Midbrain (tissue), 1 donor: Measurements from ENCODE around the gene SLIT1.

Experiments
- DNase-seq: peaks from one replicate; lab custom pipeline; 2025; lab: John Stamatoyannopoulos, UW

Gene SLIT1

GRCh38 chr10:97063271-97063982, 122.3 kb downstream of the SLIT1 start:
- DNase-seq = no peak

GRCh38 chr10:97062456-97062855, 123.3 kb downstream of the SLIT1 start:
- DNase-seq = no peak

- DNase-seq = no peak
Measured at GRCh38 chr10:97062046-97062445, 123.7 kb downstream of the SLIT1 start.

- DNase-seq = no peak
Measured at GRCh38 chr10:97061423-97061822, 124.3 kb downstream of the SLIT1 start.

- DNase-seq = no peak
Measured at GRCh38 chr10:97060441-97061084, 125.2 kb downstream of the SLIT1 start.

- no peak for DNase-seq
Measured at GRCh38 chr10:97059872-97060205, 125.9 kb downstream of the SLIT1 start.

GRCh38 chr10:97059006-97059871, 126.5 kb downstream of the SLIT1 start:
- peak; percentile 28 for DNase-seq

- DNase-seq = no peak
Measured at GRCh38 chr10:97058521-97058920, 127.2 kb downstream of the SLIT1 start.

GRCh38 chr10:97057491-97058235, 128.1 kb downstream of the SLIT1 start:
- no peak for DNase-seq

- DNase-seq = no peak
Measured at GRCh38 chr10:97056003-97056630, 129.6 kb downstream of the SLIT1 start.

- no peak for DNase-seq
Measured at GRCh38 chr10:97053276-97053675, 132.5 kb downstream of the SLIT1 start.

GRCh38 chr10:97050956-97051496, 134.7 kb downstream of the SLIT1 start:
- no peak for DNase-seq

GRCh38 chr10:97050205-97050745, 135.5 kb downstream of the SLIT1 start:
- no peak for DNase-seq

- DNase-seq = no peak
Measured at GRCh38 chr10:97049670-97050069, 136.1 kb downstream of the SLIT1 start.

- no peak for DNase-seq
Measured at GRCh38 chr10:97048649-97049427, 136.9 kb downstream of the SLIT1 start.

- DNase-seq = no peak
Measured at GRCh38 chr10:97047788-97048187, 138.0 kb downstream of the SLIT1 start.

GRCh38 chr10:97047083-97047736, 138.5 kb downstream of the SLIT1 start:
- no peak for DNase-seq

- no peak for DNase-seq
Measured at GRCh38 chr10:97046456-97047082, 139.2 kb downstream of the SLIT1 start.

- DNase-seq = no peak
Measured at GRCh38 chr10:97043563-97043855, 142.2 kb downstream of the SLIT1 start.
